Activated CD4-positive, alpha-beta memory T cell treated with anti-CD3 and anti-CD28 coated beads for 36 hours (primary cell): ENCODE results near the gene HOXB2. TPM values are rescaled to one million over a fixed set of nuclear protein-coding genes. Genes with fewer than 3 reads are reported as not detected.

Experiments
- CTCF ChIA-PET: fragments of 350-600 bp; sonication (Branson Sonifier 250); formaldehyde crosslinking; loops from one replicate; lab custom pipeline; 2021; ENCODE audit warnings: antibody characterized with exemption, inconsistent platforms; lab: Charles Lee
- POLR2A ChIA-PET: fragments of 350-600 bp; sonication (Branson Sonifier 250); formaldehyde crosslinking; loops from one replicate; lab custom pipeline; 2021; ENCODE audit warnings: antibody characterized with exemption; lab: Charles Lee
- DNase-seq: peaks from one replicate; pipeline ENCODE4 v3.0.0-alpha.2; 2020
- H3K27ac Mint-ChIP-seq: one replicate; pipeline ENCODE4 v1.8.0; 2021; ENCODE audit warnings: mixed read lengths
- H3K27me3 Mint-ChIP-seq: one replicate; pipeline ENCODE4 v1.8.0; 2021; ENCODE audit warnings: mixed read lengths
- H3K36me3 Mint-ChIP-seq: one replicate; pipeline ENCODE4 v1.8.0; 2021; ENCODE audit warnings: mixed read lengths
- H3K4me1 Mint-ChIP-seq: one replicate; pipeline ENCODE4 v1.8.0; 2021; ENCODE audit warnings: low read depth, mixed read lengths
- H3K4me3 Mint-ChIP-seq: one replicate; pipeline ENCODE4 v1.8.0; 2021; ENCODE audit warnings: mild to moderate bottlenecking, mixed read lengths
- H3K9me3 Mint-ChIP-seq: one replicate; pipeline ENCODE4 v1.8.0; 2021; ENCODE audit warnings: mixed read lengths
- intact Hi-C: fragments of 100-400 bp; cut with micrococcal nuclease; formaldehyde crosslinking; loops from one replicate; pipeline ENCODE4 v1.15.1; 2023
- total RNA-seq, 2 experiments: library from RNA; stranded (reverse); gene quantifications; one replicate each; pipeline ENCODE4 v1.2.3, GENCODE V29; 2021

HOXB2 gene
- total RNA-seq, 2 experiments from 2014 or later = 13.3 to 16.8 TPM

- POLR2A ChIA-PET = no interaction called here
- CTCF ChIA-PET = interaction anchor here (0.9 to 3.2 kb wide), 9 partner anchors 11 to 508 kb away, joined by 3 to 14 read pairs (median 7); no protein-coding TSS in a partner anchor
- H3K4me3 Mint-ChIP-seq = no peak overlapping the region
- no peaks in the 10 kb centered on the region for H3K9me3 Mint-ChIP-seq
- peaks cover 24% of the 10 kb centered on the region for H3K4me1 Mint-ChIP-seq
- peaks cover 75% of the 10 kb centered on the region for H3K27me3 Mint-ChIP-seq
- intact Hi-C loops = no loop called here
- H3K36me3 Mint-ChIP-seq = no peaks in the 10 kb centered on the region
- no peak overlapping the region for H3K27ac Mint-ChIP-seq
- DNase-seq = no peak
Observed at GRCh38 chr17:48588528-48588927, 43.6 kb upstream of the HOXB2 start.

DNA sequence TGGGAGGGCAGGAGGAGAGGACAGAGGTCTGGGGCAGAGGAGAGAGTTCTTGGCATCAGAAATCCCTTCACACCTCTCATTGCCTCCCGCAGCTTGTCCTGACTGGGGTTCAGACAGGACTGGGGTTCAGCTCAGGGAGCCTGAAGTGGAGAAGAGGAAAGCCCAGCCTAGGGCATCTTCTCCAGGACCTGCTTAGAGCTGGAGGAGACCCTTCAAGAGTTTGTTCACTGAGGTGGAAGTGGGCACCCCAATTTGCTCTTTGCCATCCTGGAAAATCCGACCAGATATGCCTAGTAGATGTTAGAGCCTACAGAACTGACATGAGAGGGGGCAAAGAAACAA, 43.1 kb upstream of the HOXB2 start:
- intact Hi-C loops = no loop called here
- no peaks in the 10 kb centered on the region for H3K36me3 Mint-ChIP-seq
- H3K9me3 Mint-ChIP-seq = no peaks in the 10 kb centered on the region
- no peak overlapping the region for H3K27ac Mint-ChIP-seq
- no peak overlapping the region for H3K4me3 Mint-ChIP-seq
- no peak for DNase-seq
- H3K4me1 Mint-ChIP-seq = peaks cover 23% of the 10 kb centered on the region
- H3K27me3 Mint-ChIP-seq = peaks cover 74% of the 10 kb centered on the region
- ChIA-PET CTCF (interaction anchor here (0.9 to 3.2 kb wide), 11 partner anchors 12 to 562 kb away, joined by 3 to 14 read pairs (median 7); no protein-coding TSS in a partner anchor), POLR2A (no interaction called here)

DNA sequence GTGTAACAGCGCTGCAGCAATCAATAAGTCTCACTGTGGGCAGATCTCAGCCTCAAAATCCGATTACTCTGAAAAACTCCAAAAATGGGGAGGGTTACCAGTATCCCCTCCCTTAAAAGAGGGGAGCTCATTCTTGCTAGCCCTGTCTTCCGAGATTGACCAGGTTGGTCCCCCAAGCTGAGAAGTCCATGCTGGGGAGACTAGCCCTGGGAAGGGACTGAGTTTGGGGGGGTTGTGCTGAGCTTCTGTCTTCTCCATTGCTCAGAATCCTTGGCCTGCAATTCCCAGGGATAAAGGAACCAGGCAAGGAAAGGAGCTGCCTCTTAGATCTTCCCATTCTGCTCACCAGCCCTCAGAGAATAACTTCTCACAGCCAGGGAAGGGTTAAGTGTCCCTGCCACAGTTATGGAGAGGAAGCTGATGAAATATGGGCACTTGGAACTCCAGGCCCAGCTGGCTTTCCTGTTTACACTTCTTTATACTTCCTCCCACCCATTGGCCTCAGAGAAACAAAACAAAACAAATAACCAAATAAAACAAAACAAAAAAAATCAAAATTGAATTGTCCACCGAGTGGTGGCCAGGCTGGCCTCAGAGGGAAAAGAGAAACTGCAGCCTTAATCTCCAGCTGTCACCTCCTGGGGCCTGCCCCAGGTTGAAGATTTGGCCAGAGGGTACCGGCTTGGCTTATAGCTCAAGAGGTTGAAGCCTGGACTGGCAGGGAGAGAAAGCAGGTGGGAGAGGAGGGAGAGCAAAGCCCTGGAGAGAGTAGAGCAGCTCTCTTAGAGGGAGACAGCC, 42.6 kb upstream of the HOXB2 start:
- no peak for DNase-seq
- H3K4me1 Mint-ChIP-seq = peaks cover 19% of the 10 kb centered on the region
- no peak overlapping the region for H3K27ac Mint-ChIP-seq
- no peaks in the 10 kb centered on the region for H3K9me3 Mint-ChIP-seq
- ChIA-PET POLR2A (no interaction called here), CTCF (interaction anchor here (0.9 to 3.2 kb wide), 11 partner anchors 12 to 561 kb away, joined by 3 to 14 read pairs (median 7); no protein-coding TSS in a partner anchor)
- no peak overlapping the region for H3K4me3 Mint-ChIP-seq
- peaks cover 75% of the 10 kb centered on the region for H3K27me3 Mint-ChIP-seq
- intact Hi-C loops = no loop called here
- no peaks in the 10 kb centered on the region for H3K36me3 Mint-ChIP-seq

- Mint-ChIP-seq H3K27ac (no peak overlapping the region), H3K36me3 (no peaks in the 10 kb centered on the region), H3K4me1 (peaks cover 21% of the 10 kb centered on the region), H3K27me3 (peaks cover 74% of the 10 kb centered on the region), H3K4me3 (peak overlapping the region; percentile 88), H3K9me3 (no peaks in the 10 kb centered on the region)
- CTCF ChIA-PET = interaction anchor here (1.0 to 3.2 kb wide), 8 partner anchors 11 to 560 kb away, joined by 3 to 14 read pairs (median 8); no protein-coding TSS in a partner anchor
- POLR2A ChIA-PET = no interaction called here
- DNase-seq = peak; percentile 55
- intact Hi-C loops = no loop called here
Observed at GRCh38 chr17:48586355-48587258, 41.7 kb upstream of the HOXB2 start.

DNA sequence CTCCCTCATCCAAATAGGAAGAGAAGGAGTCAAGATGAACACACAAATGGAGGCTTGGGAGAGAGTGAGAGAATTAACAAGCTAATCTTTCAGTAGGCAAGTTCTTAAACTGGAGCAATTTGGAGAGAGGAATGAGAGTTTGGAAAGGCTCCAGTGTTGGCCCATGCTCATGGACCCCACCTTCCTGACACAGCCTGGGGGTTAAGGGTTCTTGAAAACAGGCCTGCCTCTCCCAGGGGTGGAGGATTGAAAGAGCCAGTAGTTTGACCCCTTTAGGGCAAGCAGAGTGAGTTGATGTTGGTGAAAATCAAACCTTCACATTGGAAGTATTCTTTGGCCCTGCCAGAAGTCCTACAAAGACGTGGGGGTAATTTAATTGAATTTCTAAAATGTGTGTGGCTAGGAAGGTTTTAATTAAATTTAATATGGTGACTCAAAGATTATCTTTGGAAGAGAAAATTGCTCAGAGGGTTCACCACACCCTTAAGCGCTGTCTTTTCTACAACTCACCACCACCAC, 39.4 kb upstream of the HOXB2 start:
- ChIA-PET POLR2A (no interaction called here), CTCF (interaction anchor here (1.0 to 2.2 kb wide), 6 partner anchors 12 to 368 kb away, joined by 3 to 14 read pairs (median 3); no protein-coding TSS in a partner anchor)
- H3K36me3 Mint-ChIP-seq = no peaks in the 10 kb centered on the region
- no peak overlapping the region for H3K27ac Mint-ChIP-seq
- intact Hi-C loops = no loop called here
- H3K4me1 Mint-ChIP-seq = peaks cover 38% of the 10 kb centered on the region
- peak overlapping the region; percentile 35 for H3K4me3 Mint-ChIP-seq
- no peak for DNase-seq
- no peaks in the 10 kb centered on the region for H3K9me3 Mint-ChIP-seq
- peaks cover 75% of the 10 kb centered on the region for H3K27me3 Mint-ChIP-seq

DNA sequence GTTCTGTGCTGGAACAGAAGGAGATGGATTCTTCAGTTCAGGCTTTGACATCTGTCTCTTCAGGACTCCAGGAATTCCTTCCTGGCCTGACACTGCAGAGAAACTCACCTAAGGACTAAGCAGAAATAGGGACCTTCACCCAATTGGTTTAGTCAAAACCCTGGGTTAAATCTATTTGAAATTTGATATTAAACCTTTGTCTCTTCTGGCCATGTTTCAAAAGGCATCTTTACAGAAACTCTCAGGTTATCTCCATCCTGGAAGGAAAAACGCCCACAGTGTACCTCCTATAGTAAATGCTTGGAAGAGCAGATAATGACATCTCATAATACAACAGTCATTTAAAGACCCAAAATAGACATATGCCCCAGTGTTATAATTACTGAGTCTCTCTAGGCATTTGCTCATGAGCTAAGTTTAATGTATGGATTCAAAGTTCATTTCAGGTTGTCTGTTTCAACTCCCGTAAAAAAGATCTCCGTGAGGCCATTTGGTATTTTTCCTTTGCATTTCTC, 38.9 kb upstream of the HOXB2 start:
- no peak for DNase-seq
- Mint-ChIP-seq H3K9me3 (no peaks in the 10 kb centered on the region), H3K27me3 (peaks cover 79% of the 10 kb centered on the region), H3K4me1 (peaks cover 44% of the 10 kb centered on the region), H3K4me3 (no peak overlapping the region), H3K36me3 (no peaks in the 10 kb centered on the region), H3K27ac (no peak overlapping the region)
- ChIA-PET CTCF (interaction anchor here (1.0 to 2.2 kb wide), 7 partner anchors 12 to 368 kb away, joined by 3 to 14 read pairs (median 3); no protein-coding TSS in a partner anchor), POLR2A (no interaction called here)
- intact Hi-C loops = no loop called here

DNA sequence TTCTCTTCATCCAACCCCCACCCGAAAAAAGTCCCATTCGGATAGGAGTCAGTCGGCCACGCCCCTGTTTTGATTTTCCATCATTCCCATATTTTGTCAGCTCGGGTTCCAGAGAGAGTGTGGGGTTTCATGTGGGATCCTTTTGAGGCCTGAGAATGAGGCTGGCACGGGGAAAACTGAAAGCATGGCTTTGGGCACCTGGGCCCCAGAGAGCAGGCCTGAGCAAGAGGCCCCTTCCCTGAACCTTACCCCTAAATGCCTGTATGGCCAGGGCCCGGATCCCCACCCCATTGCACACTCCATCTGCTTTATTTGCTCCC, 37.8 kb upstream of the HOXB2 start:
- no peak for DNase-seq
- Mint-ChIP-seq H3K4me1 (peaks cover 45% of the 10 kb centered on the region), H3K4me3 (peak overlapping the region; percentile 46), H3K9me3 (no peaks in the 10 kb centered on the region), H3K27ac (no peak overlapping the region), H3K27me3 (peaks cover 70% of the 10 kb centered on the region), H3K36me3 (no peaks in the 10 kb centered on the region)
- intact Hi-C loops = no loop called here
- POLR2A ChIA-PET = interaction anchor here (1.1 kb wide), 1 partner anchor 41 kb away, joined by 3 read pairs; no protein-coding TSS in a partner anchor
- CTCF ChIA-PET = interaction anchor here (0.9 to 2.2 kb wide), 5 partner anchors 13 to 251 kb away, joined by 3 to 14 read pairs (median 5); no protein-coding TSS in a partner anchor

- Mint-ChIP-seq H3K36me3 (no peaks in the 10 kb centered on the region), H3K9me3 (no peaks in the 10 kb centered on the region), H3K27me3 (peaks cover 52% of the 10 kb centered on the region), H3K27ac (no peak overlapping the region), H3K4me3 (peak overlapping the region; percentile 33), H3K4me1 (peaks cover 37% of the 10 kb centered on the region)
- POLR2A ChIA-PET = no interaction called here
- CTCF ChIA-PET = no interaction called here
- no peak for DNase-seq
- intact Hi-C loops = loop anchor here (2.0 to 5.0 kb wide), 2 partner anchors 38 to 89 kb away; no protein-coding TSS in a partner anchor
Observed at GRCh38 chr17:48579760-48580554, 35.0 kb upstream of the HOXB2 start.

DNA sequence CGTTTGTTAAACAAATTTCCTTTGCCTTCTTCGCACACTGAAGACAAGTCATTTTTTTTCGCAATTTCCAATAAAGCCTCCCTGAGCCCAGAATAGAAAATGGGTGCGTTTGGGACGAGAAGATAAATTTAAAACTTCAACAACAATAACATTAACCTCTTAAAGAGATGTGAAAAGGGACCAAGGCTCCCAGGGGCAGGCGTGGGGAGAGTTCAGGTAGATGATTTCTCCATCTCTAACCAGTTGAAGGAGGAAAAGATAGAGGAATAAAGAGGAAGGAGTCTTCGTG, 34.5 kb upstream of the HOXB2 start:
- intact Hi-C loops = loop anchor here (2.0 to 5.0 kb wide), 2 partner anchors 37 to 89 kb away; no protein-coding TSS in a partner anchor
- no peaks in the 10 kb centered on the region for H3K9me3 Mint-ChIP-seq
- ChIA-PET CTCF (no interaction called here), POLR2A (no interaction called here)
- H3K36me3 Mint-ChIP-seq = no peaks in the 10 kb centered on the region
- H3K4me1 Mint-ChIP-seq = peaks cover 35% of the 10 kb centered on the region
- no peak overlapping the region for H3K27ac Mint-ChIP-seq
- peaks cover 52% of the 10 kb centered on the region for H3K27me3 Mint-ChIP-seq
- H3K4me3 Mint-ChIP-seq = peak overlapping the region; percentile 80
- DNase-seq = no peak

DNA sequence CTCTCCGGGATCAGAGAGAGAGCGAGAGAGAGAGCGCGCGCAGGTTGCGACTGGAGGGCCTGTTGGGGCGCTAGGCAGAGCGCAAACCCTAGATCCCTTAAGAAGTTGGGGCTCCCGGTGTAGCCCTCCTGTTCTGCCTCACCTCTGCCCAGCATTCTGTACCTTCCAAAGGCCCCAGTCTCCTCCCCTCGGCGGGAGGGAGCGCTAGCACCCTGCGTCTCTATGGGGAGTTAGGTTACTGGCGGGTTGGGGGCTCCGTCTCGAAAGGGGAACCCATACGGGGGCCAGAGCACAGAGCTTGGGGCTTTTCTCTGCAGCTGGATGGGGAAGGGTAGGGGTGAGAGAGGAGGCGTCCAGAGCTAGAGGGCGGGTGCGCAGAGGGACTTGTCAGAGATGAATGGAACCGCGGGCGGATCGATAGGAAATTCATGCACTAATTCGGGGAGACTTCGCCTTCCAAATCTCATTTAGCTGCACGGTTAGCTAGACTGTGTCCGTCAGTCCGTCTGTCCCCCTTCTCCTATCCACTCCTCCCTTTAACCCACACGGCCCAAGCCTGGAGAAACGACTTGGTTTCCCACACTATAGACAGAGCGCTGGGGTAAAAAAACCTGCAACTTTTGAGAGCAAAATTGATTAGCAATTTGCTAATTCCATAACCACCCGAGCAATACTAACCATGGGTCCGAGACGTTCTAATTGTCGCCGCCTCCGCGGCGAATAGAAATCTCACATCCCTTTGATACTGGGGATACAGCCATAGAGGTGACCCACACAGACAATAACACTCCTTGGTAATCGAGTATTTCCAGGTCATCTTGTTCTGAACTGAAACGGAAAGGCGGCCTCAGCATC, 33.9 kb upstream of the HOXB2 start:
- ChIA-PET CTCF (interaction anchor here (1.3 kb wide), 1 partner anchor 36 kb away, joined by 3 read pairs; no protein-coding TSS in a partner anchor), POLR2A (no interaction called here)
- H3K27ac Mint-ChIP-seq = peak overlapping the region; percentile 59
- H3K27me3 Mint-ChIP-seq = peaks cover 47% of the 10 kb centered on the region
- H3K9me3 Mint-ChIP-seq = no peaks in the 10 kb centered on the region
- intact Hi-C loops = loop anchor here (2.0 to 5.0 kb wide), 2 partner anchors 37 to 88 kb away; no protein-coding TSS in a partner anchor
- DNase-seq = peak; percentile 34
- no peaks in the 10 kb centered on the region for H3K36me3 Mint-ChIP-seq
- peaks cover 35% of the 10 kb centered on the region for H3K4me1 Mint-ChIP-seq
- H3K4me3 Mint-ChIP-seq = peak overlapping the region; percentile 80
